Measurements from ENCODE around the gene ZNF592. TPM values are rescaled to one million over a fixed set of nuclear protein-coding genes. Genes with fewer than 3 reads are reported as not detected.

Gene ZNF592
- total RNA-seq, 1 experiment from 2014 or later = 34.6 TPM

DNA sequence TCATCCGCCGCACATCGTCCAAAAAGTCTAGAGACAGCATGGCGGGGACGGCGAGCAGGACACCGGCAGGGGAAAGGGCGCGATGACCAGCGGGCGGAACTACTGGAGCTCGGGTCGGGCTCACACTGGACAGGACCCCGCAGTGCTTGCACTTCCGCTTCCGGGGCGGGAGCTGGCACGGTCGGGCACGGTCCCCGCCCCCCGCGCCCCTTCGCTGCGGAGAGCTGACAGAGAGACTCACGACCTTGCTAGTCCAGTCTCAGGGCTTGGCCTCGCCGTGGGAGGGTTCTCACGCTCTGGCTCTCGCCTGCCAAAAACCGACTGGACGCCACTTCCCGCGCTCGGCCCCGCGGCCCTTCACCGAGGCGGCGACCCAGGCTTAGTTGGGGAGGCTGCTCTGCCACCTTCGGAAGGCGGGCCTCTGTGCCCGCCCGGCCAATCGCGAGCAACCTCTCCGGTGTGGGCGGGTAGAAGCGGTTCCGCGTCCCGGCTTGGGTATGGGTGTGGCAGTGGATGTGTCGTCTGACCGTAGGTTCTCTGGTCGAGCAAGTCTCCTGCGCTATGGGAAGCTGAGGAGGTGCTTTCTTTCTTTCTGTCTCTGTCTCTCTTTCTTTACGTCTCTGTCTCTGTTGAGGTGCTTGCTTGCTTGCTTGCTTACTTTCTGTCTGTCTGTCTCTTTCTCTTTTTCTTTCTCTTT is 32.2 kb upstream of the ZNF592 start, which contains the start of gene SEC11A:
Gene SEC11A (minus strand): TSS at position 104 of the 697 bp plus-strand sequence. CDS start 64 bp downstream, at position 40.
- Histone ChIP-seq H4K8ac (replicated peaks; ENCODE audit: insufficient read length, low read depth, low read length) (no peak within 1 kb of the TSS), H2AK5ac (ENCODE audit: insufficient read length, low read length) (no peak within 1 kb of the TSS), H3K9ac (ENCODE audit: extremely low read depth, insufficient read length, low read length) (peak within 1 kb of the TSS; percentile 93), H3K79me1 (ENCODE audit: insufficient read depth, low read depth, low read length, poor library complexity, severe bottlenecking) (peaks cover 5% of the 10 kb centered on the region), H3K27ac (ENCODE audit: insufficient read length, low read depth, low read length) (peak within 1 kb of the TSS; percentile 2), H3T11ph (ENCODE audit: low read length) (no peak within 1 kb of the TSS), H2BK20ac (ENCODE audit: low read depth, low read length, poor library complexity, severe bottlenecking) (no peak within 1 kb of the TSS), H4K5ac (ENCODE audit: insufficient read length, low read depth, low read length) (no peak within 1 kb of the TSS), H3K4ac (ENCODE audit: low read depth, low read length) (no peak within 1 kb of the TSS), H3K23ac (ENCODE audit: insufficient read length, low read depth, low read length) (no peak within 1 kb of the TSS), H2BK5ac (ENCODE audit: insufficient read length, low read length) (no peak within 1 kb of the TSS), H3K23me2 (ENCODE audit: insufficient read length, low read depth, low read length, poor library complexity, severe bottlenecking) (peaks cover 4% of the 10 kb centered on the region), H4K91ac (ENCODE audit: insufficient read length, low read depth, low read length) (no peak within 1 kb of the TSS), H2AFZ (ENCODE audit: low read length) (no peak within 1 kb of the TSS), H2BK15ac (ENCODE audit: low read depth, low read length) (no peak within 1 kb of the TSS), H3K27me3 (ENCODE audit: insufficient read depth, low read length) (no peaks in the 10 kb centered on the region), H3K18ac (ENCODE audit: insufficient read length, low read depth, low read length) (peak within 1 kb of the TSS; percentile 51), H2BK120ac (ENCODE audit: low read depth, low read length, poor library complexity, severe bottlenecking) (no peak within 1 kb of the TSS), H4K20me1 (ENCODE audit: control insufficient read depth, insufficient read depth, insufficient read length) (no peaks in the 10 kb centered on the region), H3K4me2 (ENCODE audit: insufficient read depth, insufficient read length, low read length) (peak within 1 kb of the TSS; percentile 93), H3K79me2 (ENCODE audit: insufficient read depth, low read length) (peaks cover 21% of the 10 kb centered on the region; the same call in 1 of the 2 replicates), H3K14ac (ENCODE audit: insufficient read depth, low read length) (peak within 1 kb of the TSS; percentile 79), H3K56ac (ENCODE audit: insufficient read length, low read depth, low read length) (no peak within 1 kb of the TSS), H2BK12ac (ENCODE audit: insufficient read length, low read depth, low read length) (no peak within 1 kb of the TSS), H3K4me1 (ENCODE audit: insufficient read depth, low read length) (no peaks in the 10 kb centered on the region; the same call in 1 of the 2 replicates), H3K9me3 (ENCODE audit: control insufficient read depth, low read depth, low read length) (no peaks in the 10 kb centered on the region)
- peaks cover 18% of the 10 kb centered on the region in 2 experiments for H3K4me1 Mint-ChIP-seq
- H3K27ac Mint-ChIP-seq = peak within 1 kb of the TSS; percentile 98 to 99 (median 99)
- WGBS (ENCODE audit: extremely low coverage, insufficient read length, low lambda C conversion rate) = no CpG with 5 or more reads among the region's 57 CpGs
- H3K36me3 Mint-ChIP-seq (ENCODE audit: insufficient read depth in 1 of 3, low read depth in 3 of 3) = peaks cover 9 to 21% (median 10%) of the 10 kb centered on the region in 3 experiments
- H3K9me3 Mint-ChIP-seq = peaks cover 0 to 3% of the 10 kb centered on the region in 2 experiments; a peak in 1 of 5 replicates
- peak; percentile 97 for DNase-seq
- TF ChIP-seq, protein P1, sequence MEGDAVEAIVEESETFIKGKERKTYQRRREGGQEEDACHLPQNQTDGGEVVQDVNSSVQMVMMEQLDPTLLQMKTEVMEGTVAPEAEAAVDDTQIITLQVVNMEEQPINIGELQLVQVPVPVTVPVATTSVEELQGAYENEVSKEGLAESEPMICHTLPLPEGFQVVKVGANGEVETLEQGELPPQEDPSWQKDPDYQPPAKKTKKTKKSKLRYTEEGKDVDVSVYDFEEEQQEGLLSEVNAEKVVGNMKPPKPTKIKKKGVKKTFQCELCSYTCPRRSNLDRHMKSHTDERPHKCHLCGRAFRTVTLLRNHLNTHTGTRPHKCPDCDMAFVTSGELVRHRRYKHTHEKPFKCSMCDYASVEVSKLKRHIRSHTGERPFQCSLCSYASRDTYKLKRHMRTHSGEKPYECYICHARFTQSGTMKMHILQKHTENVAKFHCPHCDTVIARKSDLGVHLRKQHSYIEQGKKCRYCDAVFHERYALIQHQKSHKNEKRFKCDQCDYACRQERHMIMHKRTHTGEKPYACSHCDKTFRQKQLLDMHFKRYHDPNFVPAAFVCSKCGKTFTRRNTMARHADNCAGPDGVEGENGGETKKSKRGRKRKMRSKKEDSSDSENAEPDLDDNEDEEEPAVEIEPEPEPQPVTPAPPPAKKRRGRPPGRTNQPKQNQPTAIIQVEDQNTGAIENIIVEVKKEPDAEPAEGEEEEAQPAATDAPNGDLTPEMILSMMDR (conservative IDR thresholded peaks at IDR 0.05) = no peak
- peak within 1 kb of the TSS; percentile 91 to 99 for H3K4me3 Mint-ChIP-seq
- H3K27me3 Mint-ChIP-seq (ENCODE audit: low read depth) = no peaks in the 10 kb centered on the region

Data from H9 (cell line).